Measurements from ENCODE around the gene ASTN2. TPM values are rescaled to one million over a fixed set of nuclear protein-coding genes. Genes with fewer than 3 reads are reported as not detected.

Gene ASTN2
- total and polyA plus RNA-seq, 2 donors (not counting 3 experiments of a cell fraction or from before 2014, with no cell fraction given) = 1.0 to 1.9 TPM

DNA sequence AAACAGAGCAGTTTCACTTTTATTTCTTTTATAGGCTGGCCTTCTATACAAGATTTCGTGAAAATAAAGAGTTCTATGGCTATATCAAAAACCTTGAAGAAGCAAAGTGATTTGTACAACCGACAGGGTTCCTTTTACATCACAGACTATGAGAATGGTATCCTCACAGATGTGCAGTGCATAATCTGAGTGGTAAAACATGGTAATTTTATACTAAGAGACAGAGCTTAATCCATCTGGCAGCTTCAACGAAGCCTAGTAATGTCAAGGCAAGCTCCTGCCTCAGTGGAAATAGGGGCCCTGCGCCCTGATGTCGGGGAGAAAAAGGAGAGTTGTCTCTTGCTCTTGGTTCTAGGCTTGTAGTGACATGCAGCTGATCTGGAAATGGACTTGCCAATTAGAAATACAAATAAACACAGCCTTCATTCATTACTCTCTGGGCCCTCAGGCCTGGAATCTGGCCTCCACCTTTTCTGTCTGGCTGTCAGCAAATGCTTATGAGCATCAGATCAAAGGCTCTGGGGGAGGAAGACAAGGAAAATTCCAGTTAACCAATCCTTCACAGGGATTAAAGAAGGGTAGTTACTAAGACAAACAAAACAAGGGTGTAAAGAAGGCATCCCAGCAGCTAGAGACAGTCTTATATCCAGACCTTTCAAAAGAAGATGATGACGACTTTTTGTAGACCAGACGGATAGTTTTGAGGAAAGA is 761.4 kb downstream of the ASTN2 start:
- FAIRE-seq = no peak
- DNase-seq (ENCODE audit: low read depth, low spot score) = no peak
- no TSS peak for BruUV-seq (replicated peaks)

More for the DNA sequence above, 761.4 kb downstream of the ASTN2 start:
- Histone ChIP-seq H3K79me2 (ENCODE audit: control insufficient read depth, insufficient read depth, low read length) (no peaks in the 10 kb centered on the region), H4K20me1 (replicated peaks; ENCODE audit: control insufficient read depth, extremely low read depth, insufficient read depth, low read length) (no peaks in the 10 kb centered on the region), H3K27me3 (ENCODE audit: control insufficient read depth in 2 of 2, insufficient read depth in 2 of 2, low read length in 2 of 2) (no peaks in the 10 kb centered on the region), H3K4me2 (ENCODE audit: insufficient read depth, low read length) (no peak overlapping the region), H3K9ac (replicated peaks; ENCODE audit: extremely low read depth, insufficient read depth, low read length) (no peak overlapping the region), H3K27ac (ENCODE audit: insufficient read depth, low read depth, low read length) (no peak overlapping the region), H3K9me3 (replicated peaks; ENCODE audit: control insufficient read depth, insufficient read depth, low read length) (no peaks in the 10 kb centered on the region), H3K4me3 (replicated peaks in 1 of 3; ENCODE audit: insufficient read depth in 1 of 3, low read depth in 1 of 3, low read length in 3 of 3) (no peak overlapping the region), H3K4me1 (ENCODE audit: control insufficient read depth, extremely low read depth, insufficient read depth, low read length) (no peaks in the 10 kb centered on the region), H3K9me1 (replicated peaks; ENCODE audit: control insufficient read depth, extremely low read depth, insufficient read depth, low read length) (no peaks in the 10 kb centered on the region), H3K36me3 (ENCODE audit: control insufficient read depth in 2 of 2, extremely low read depth in 1 of 2, insufficient read depth in 2 of 2, low read length in 2 of 2) (no peaks in the 10 kb centered on the region), H2AFZ (ENCODE audit: low read depth, low read length) (no peak overlapping the region)
- dilution Hi-C loops (cut with MboI; ENCODE audit: extremely low pct_ligation_motif_present, low sequenced_read_pairs) (no loop called here), intact Hi-C loops (cut with micrococcal nuclease) (no loop called here)
- TF ChIP-seq FOS (IDR thresholded peaks at IDR 0.05; ENCODE audit: borderline replicate concordance, insufficient read depth, low read length) (no peak), MYC (IDR thresholded peaks at IDR 0.05; ENCODE audit: low read depth, low read length) (no peak), EZH2 (IDR thresholded peaks at IDR 0.05; ENCODE audit: borderline replicate concordance, low read depth, low read length, severe bottlenecking) (no peak), POLR2AphosphoS5 (IDR thresholded peaks at IDR 0.05; ENCODE audit: insufficient read depth, low read depth, low read length) (no peak), POLR2A (IDR thresholded peaks at IDR 0.05; ENCODE audit: low read depth, low read length) (no peak), JUN (IDR thresholded peaks at IDR 0.05; ENCODE audit: borderline replicate concordance, insufficient read depth, insufficient read length, low read depth) (no peak), GATA2 (IDR thresholded peaks at IDR 0.05; ENCODE audit: insufficient read depth, insufficient read length, low read depth, low read length) (no peak)
- TF ChIP-seq, protein P1, sequence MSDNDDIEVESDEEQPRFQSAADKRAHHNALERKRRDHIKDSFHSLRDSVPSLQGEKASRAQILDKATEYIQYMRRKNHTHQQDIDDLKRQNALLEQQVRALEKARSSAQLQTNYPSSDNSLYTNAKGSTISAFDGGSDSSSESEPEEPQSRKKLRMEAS (IDR thresholded peaks at IDR 0.05; ENCODE audit: insufficient read depth, insufficient read length) = no peak
- TF ChIP-seq, protein P2, sequence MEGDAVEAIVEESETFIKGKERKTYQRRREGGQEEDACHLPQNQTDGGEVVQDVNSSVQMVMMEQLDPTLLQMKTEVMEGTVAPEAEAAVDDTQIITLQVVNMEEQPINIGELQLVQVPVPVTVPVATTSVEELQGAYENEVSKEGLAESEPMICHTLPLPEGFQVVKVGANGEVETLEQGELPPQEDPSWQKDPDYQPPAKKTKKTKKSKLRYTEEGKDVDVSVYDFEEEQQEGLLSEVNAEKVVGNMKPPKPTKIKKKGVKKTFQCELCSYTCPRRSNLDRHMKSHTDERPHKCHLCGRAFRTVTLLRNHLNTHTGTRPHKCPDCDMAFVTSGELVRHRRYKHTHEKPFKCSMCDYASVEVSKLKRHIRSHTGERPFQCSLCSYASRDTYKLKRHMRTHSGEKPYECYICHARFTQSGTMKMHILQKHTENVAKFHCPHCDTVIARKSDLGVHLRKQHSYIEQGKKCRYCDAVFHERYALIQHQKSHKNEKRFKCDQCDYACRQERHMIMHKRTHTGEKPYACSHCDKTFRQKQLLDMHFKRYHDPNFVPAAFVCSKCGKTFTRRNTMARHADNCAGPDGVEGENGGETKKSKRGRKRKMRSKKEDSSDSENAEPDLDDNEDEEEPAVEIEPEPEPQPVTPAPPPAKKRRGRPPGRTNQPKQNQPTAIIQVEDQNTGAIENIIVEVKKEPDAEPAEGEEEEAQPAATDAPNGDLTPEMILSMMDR (IDR thresholded peaks at IDR 0.05; ENCODE audit: extremely low read depth in 1 of 2, insufficient read depth in 1 of 2, low read depth in 1 of 2, low read length in 2 of 2) = no peak
- ChIA-PET POLR2A (no interaction called here), CTCF (no interaction called here)

Data from endothelial cell of umbilical vein (primary cell).